Aorta (tissue), 5 donors: ENCODE measurements around the gene LRRC75A. TPM values are rescaled to one million over a fixed set of nuclear protein-coding genes. Genes with fewer than 3 reads are reported as not detected.

Source experiments
- ATAC-seq: fragments of 200-7000 bp; cut with Tn5 transposase; one replicate; pipeline ENCODE4 v1.9.1; 2022; ENCODE audit warnings: moderate library complexity; ENCODE audit not compliant: low FRiP score
- DNase-seq, 2 donors: peaks; one replicate each; pipeline ENCODE4 v3.0.0-alpha.2; 2020
- H3K27ac ChIP-seq, 2 donors: one replicate each; pipeline ENCODE4 v1.5.1; 2013; ENCODE audit warnings: low read length in 2 of 2, mild to moderate bottlenecking in 2 of 2, moderate library complexity in 2 of 2, control low read depth in 1 of 2, inconsistent platforms in 1 of 2, low read depth in 1 of 2
- H3K27me3 ChIP-seq, 2 donors: one replicate each; pipeline ENCODE4 v1.6.1; 2013; ENCODE audit warnings: control low read depth in 1 of 2, low read length in 1 of 2, mild to moderate bottlenecking in 1 of 2, moderate library complexity in 1 of 2; ENCODE audit not compliant: insufficient read depth in 2 of 2, control insufficient read depth in 1 of 2
- H3K36me3 ChIP-seq, 2 donors: one replicate each; pipeline ENCODE4 v1.6.1; 2013; ENCODE audit warnings: control low read depth in 1 of 2, low read length in 1 of 2, mild to moderate bottlenecking in 1 of 2; ENCODE audit not compliant: insufficient read depth in 2 of 2, control insufficient read depth in 1 of 2
- H3K4me1 ChIP-seq, 2 donors: one replicate each; pipeline ENCODE4 v1.6.1; 2013; ENCODE audit warnings: low read length in 2 of 2, control low read depth in 1 of 2, mild to moderate bottlenecking in 1 of 2, moderate library complexity in 1 of 2; ENCODE audit not compliant: insufficient read depth in 2 of 2, control insufficient read depth in 1 of 2
- H3K4me3 ChIP-seq, 2 donors: one replicate each; pipeline ENCODE4 v1.5.1; 2013; ENCODE audit warnings: low read length in 2 of 2, control low read depth in 1 of 2, mild to moderate bottlenecking in 1 of 2
- H3K9me3 ChIP-seq: one replicate; pipeline ENCODE4 v1.6.1; 2013; ENCODE audit warnings: mild to moderate bottlenecking, low read length; ENCODE audit not compliant: control insufficient read depth
- WGBS, 2 donors: extraction: QIAGEN DNeasy Blood & Tissue Kit; methylation state at CpG; one replicate each; pipeline ENCODE4 v1.1.7; 2013; 5-methylcytosine and 5-hydroxymethylcytosine counted together
- intact Hi-C, 2 donors: fragments of 100-400 bp; cut with DNase I; formaldehyde crosslinking; loops; one replicate each; pipeline versions ENCODE4 v1.14.2 to v1.15.0; 2022
- polyA plus RNA-seq, 2 donors: library from polyadenylated mRNA; stranded (reverse); fragments of 200-250 nt; gene quantifications; one replicate each; pipeline ENCODE4 v1.2.3, GENCODE V29; 2013
- total RNA-seq, 2 donors: library from RNA; stranded (reverse); fragmentation: NEBNext Ultra II Directional; extraction: Animal tissue kit (Norgen Biotek cat#: 25700); gene quantifications; one replicate each; pipeline ENCODE4 v1.2.1, GENCODE V29; 2021
- donor health status: healthy with polysubstance abuse.
- donor health status: Bipolar disorder and iron deficiency.
- donor health status: DM: no; HTN: no; CAD: no.
- donor health status: DM: no; HTN: no; CAD: no.
- donor health status: DM: yes; HTN: yes; CAD: no.

LRRC75A gene
- total and polyA plus RNA-seq, 4 donors, result 2.4 to 14.1 (median 4.3) TPM

GRCh38 chr17:16439303-16439791 is 52.6 kb downstream of the LRRC75A start:
- WGBS, 2 donors, result 0% methylated on average over 25 of the region's 25 CpGs
- Histone ChIP-seq H3K4me3 (peak overlapping the region; percentile 64 to 70), H3K27ac (peak overlapping the region in 1 of 2 donors; percentile 7), H3K27me3 (no peaks in the 10 kb centered on the region), H3K36me3 (peaks cover 0 to 6% of the 10 kb centered on the region in 2 donors), H3K4me1 (peaks cover 2 to 5% of the 10 kb centered on the region in 2 donors), H3K9me3 (no peaks in the 10 kb centered on the region)
- no peak for DNase-seq
- peak; percentile 1 for ATAC-seq
- intact Hi-C loops, result loop anchor here in 1 of 2 donors (5.0 kb wide), 1 partner anchor 57 kb away; the partner anchor contains the start of gene UBB

- 0 to 1% methylated on average over 46 of the region's 46 CpGs for WGBS, 2 donors
- H3K4me3 ChIP-seq, result peak overlapping the region; percentile 64 to 70
- H3K36me3 ChIP-seq, result peaks cover 0 to 5% of the 10 kb centered on the region in 2 donors
- DNase-seq (peak; percentile 95 to 97), ATAC-seq (peak; percentile 95)
- peaks cover 2 to 5% of the 10 kb centered on the region in 2 donors for H3K4me1 ChIP-seq
- H3K27me3 ChIP-seq, result no peaks in the 10 kb centered on the region
- H3K27ac ChIP-seq, result peak overlapping the region in 1 of 2 donors; percentile 73
- no peaks in the 10 kb centered on the region for H3K9me3 ChIP-seq
- intact Hi-C loops, result loop anchor here in 1 of 2 donors (5.0 kb wide), 1 partner anchor 56 kb away; the partner anchor contains the start of gene UBB
Measured at GRCh38 chr17:16438557-16439302, 53.3 kb downstream of the LRRC75A start.

GRCh38 chr17:16438173-16438556 is 53.8 kb downstream of the LRRC75A start:
- DNase-seq (no peak), ATAC-seq (no peak)
- Histone ChIP-seq H3K4me3 (no peak overlapping the region), H3K36me3 (peaks cover 0 to 4% of the 10 kb centered on the region in 2 donors), H3K4me1 (peaks cover 2 to 5% of the 10 kb centered on the region in 2 donors), H3K27me3 (no peaks in the 10 kb centered on the region), H3K27ac (peak overlapping the region; percentile 23 to 73), H3K9me3 (no peaks in the 10 kb centered on the region)
- 4 to 6% methylated on average over 8 of the region's 8 CpGs for WGBS, 2 donors
- intact Hi-C loops, result loop anchor here in 1 of 2 donors (5.0 kb wide), 1 partner anchor 56 kb away; the partner anchor contains the start of gene UBB

GRCh38 chr17:16437083-16437482 is 54.9 kb downstream of the LRRC75A start:
- WGBS, 2 donors, result 54 to 63% methylated on average over 2 of the region's 2 CpGs

GRCh38 chr17:16435925-16436886 is 55.8 kb downstream of the LRRC75A start:
- H3K27me3 ChIP-seq, result no peaks in the 10 kb centered on the region
- H3K4me1 ChIP-seq, result peaks cover 2 to 5% of the 10 kb centered on the region in 2 donors
- DNase-seq (no peak), ATAC-seq (no peak)
- no peaks in the 10 kb centered on the region for H3K9me3 ChIP-seq
- H3K27ac ChIP-seq, result no peak overlapping the region
- WGBS, 2 donors, result 62 to 63% methylated on average over 14 of the region's 14 CpGs
- H3K36me3 ChIP-seq, result no peaks in the 10 kb centered on the region
- intact Hi-C loops, result loop anchor here in 1 of 2 donors (5.0 kb wide), 1 partner anchor 54 kb away; the partner anchor contains the start of gene UBB
- H3K4me3 ChIP-seq, result no peak overlapping the region

More at GRCh38 chr17:16437083-16437482, 54.9 kb downstream of the LRRC75A start:
- ATAC-seq (no peak), DNase-seq (no peak)
- peaks cover 2 to 5% of the 10 kb centered on the region in 2 donors for H3K4me1 ChIP-seq
- no peak overlapping the region for H3K27ac ChIP-seq
- H3K4me3 ChIP-seq, result no peak overlapping the region
- intact Hi-C loops, result loop anchor here in 1 of 2 donors (5.0 kb wide), 1 partner anchor 55 kb away; the partner anchor contains the start of gene UBB
- H3K9me3 ChIP-seq, result no peaks in the 10 kb centered on the region
- peaks cover 0 to 2% of the 10 kb centered on the region in 2 donors for H3K36me3 ChIP-seq
- H3K27me3 ChIP-seq, result no peaks in the 10 kb centered on the region

GRCh38 chr17:16434662-16435061 is 57.3 kb downstream of the LRRC75A start:
- H3K4me3 ChIP-seq, result no peak overlapping the region
- no peaks in the 10 kb centered on the region for H3K36me3 ChIP-seq
- no peak overlapping the region for H3K27ac ChIP-seq
- DNase-seq (no peak), ATAC-seq (no peak)
- no peaks in the 10 kb centered on the region for H3K27me3 ChIP-seq
- intact Hi-C loops, result loop anchor here in 1 of 2 donors (5.0 kb wide), 1 partner anchor 52 kb away; the partner anchor contains the start of gene UBB
- H3K9me3 ChIP-seq, result no peaks in the 10 kb centered on the region
- peaks cover under 1 to 2% of the 10 kb centered on the region in 2 donors for H3K4me1 ChIP-seq
- 55 to 58% methylated on average over 8 of the region's 8 CpGs for WGBS, 2 donors

- intact Hi-C loops, result no loop called here
- no peak for DNase-seq
- no peaks in the 10 kb centered on the region for H3K36me3 ChIP-seq
- WGBS, 2 donors, result 60 to 68% methylated on average over 5 of the region's 5 CpGs
- H3K9me3 ChIP-seq, result no peaks in the 10 kb centered on the region
- no peak overlapping the region for H3K4me3 ChIP-seq
- no peaks in the 10 kb centered on the region for H3K27me3 ChIP-seq
- no peak for ATAC-seq
- no peak overlapping the region for H3K27ac ChIP-seq
- peaks cover 0 to 2% of the 10 kb centered on the region in 2 donors for H3K4me1 ChIP-seq
Measured at GRCh38 chr17:16433514-16433913, 58.5 kb downstream of the LRRC75A start.

GRCh38 chr17:16432017-16432416 is 60.0 kb downstream of the LRRC75A start:
- no peaks in the 10 kb centered on the region for H3K4me1 ChIP-seq
- intact Hi-C loops, result no loop called here
- H3K9me3 ChIP-seq, result no peaks in the 10 kb centered on the region
- no peaks in the 10 kb centered on the region for H3K27me3 ChIP-seq
- ATAC-seq, result no peak
- no peaks in the 10 kb centered on the region for H3K36me3 ChIP-seq
- no peak overlapping the region for H3K4me3 ChIP-seq
- no peak for DNase-seq
- 93 to 94% methylated on average over 15 of the region's 15 CpGs for WGBS, 2 donors
- H3K27ac ChIP-seq, result no peak overlapping the region
